Measurements from ENCODE around the gene NEUROD2. TPM values are rescaled to one million over a fixed set of nuclear protein-coding genes. Genes with fewer than 3 reads are reported as not detected.

Gene NEUROD2
- total and polyA plus RNA-seq, 8 donors = 0.03 to 0.31 (median 0.25) TPM; not detected in 5

- H3K4me3 ChIP-seq = peak overlapping the region in 3 of 4 donors; percentile 22 to 45 (median 26)
- DNase-seq = no peak
- H3K27me3 ChIP-seq = peaks cover 32 to 97% (median 71%) of the 10 kb centered on the region in 3 donors
Measured at GRCh38 chr17:39607057-39607850, 466 bp downstream of the NEUROD2 start.

DNA sequence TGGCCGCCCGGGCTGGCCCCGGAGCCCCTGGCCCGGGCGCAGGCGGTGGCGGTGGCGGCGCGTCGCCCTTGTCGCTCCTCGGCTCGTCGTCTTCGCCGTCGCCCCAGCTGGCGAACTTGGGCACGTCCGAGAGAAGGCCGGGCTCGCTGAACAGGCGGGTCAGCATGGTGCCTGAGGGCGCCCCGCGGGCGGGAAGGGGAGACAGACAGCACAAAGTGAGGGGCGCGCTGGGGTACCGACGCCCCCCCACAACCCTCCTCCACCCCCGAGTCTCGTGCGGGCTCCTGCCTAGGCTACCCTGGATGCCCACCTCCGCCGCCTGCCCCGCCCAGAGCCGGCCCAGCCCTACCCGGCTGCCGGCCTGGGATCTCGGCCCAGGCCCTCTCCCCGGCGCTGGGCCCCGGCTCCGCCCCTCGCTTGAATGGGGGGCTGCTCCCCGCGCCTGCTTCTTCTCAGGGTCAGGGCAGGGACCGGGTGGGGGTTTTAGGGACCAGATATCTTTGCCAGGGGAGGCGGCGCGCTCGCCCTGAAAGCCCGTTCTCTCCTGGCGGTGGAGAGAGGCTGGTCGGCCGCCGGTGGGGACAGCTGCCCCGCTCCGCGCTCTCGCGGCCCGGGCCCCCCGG is 1.2 kb downstream of the NEUROD2 start:
- Histone ChIP-seq H3K4me3 (peak overlapping the region in 3 of 4 donors; percentile 22 to 45 (median 26)), H3K27ac (no peak overlapping the region), H3K9me3 (no peaks in the 10 kb centered on the region), H3K27me3 (peaks cover 32 to 99% (median 78%) of the 10 kb centered on the region in 3 donors), H3K4me1 (peaks cover 27 to 51% (median 42%) of the 10 kb centered on the region in 4 donors), H3K36me3 (no peaks in the 10 kb centered on the region)
- 0 to 3% (median 2%) methylated on average over 8 to 66 of the region's 66 CpGs for WGBS, 5 donors
- DNase-seq = no peak
- no peak for TF ChIP-seq POLR2AphosphoS5 (IDR thresholded peaks at IDR 0.05)
- no peak for TF ChIP-seq POLR2A (IDR thresholded peaks at IDR 0.05)
- TF ChIP-seq CTCF (IDR thresholded peaks at IDR 0.05) = no peak
- no peak for TF ChIP-seq EP300 (IDR thresholded peaks at IDR 0.05)
- intact Hi-C loops (cut with DNase I; ENCODE audit: low total_unique reads) = no loop called here

More at GRCh38 chr17:39607057-39607850, 466 bp downstream of the NEUROD2 start:
- intact Hi-C loops (cut with DNase I; ENCODE audit: low total_unique reads) = no loop called here
- Histone ChIP-seq H3K36me3 (no peaks in the 10 kb centered on the region), H3K27ac (no peak overlapping the region), H3K4me1 (peaks cover 27 to 51% (median 42%) of the 10 kb centered on the region in 4 donors), H3K9me3 (no peaks in the 10 kb centered on the region)
- 2 to 9% (median 3%) methylated on average over 13 to 40 of the region's 40 CpGs for WGBS, 5 donors
- no peak for TF ChIP-seq POLR2A (IDR thresholded peaks at IDR 0.05)
- TF ChIP-seq EP300 (IDR thresholded peaks at IDR 0.05) = no peak
- TF ChIP-seq POLR2AphosphoS5 (IDR thresholded peaks at IDR 0.05) = no peak
- no peak for TF ChIP-seq CTCF (IDR thresholded peaks at IDR 0.05)

DNA sequence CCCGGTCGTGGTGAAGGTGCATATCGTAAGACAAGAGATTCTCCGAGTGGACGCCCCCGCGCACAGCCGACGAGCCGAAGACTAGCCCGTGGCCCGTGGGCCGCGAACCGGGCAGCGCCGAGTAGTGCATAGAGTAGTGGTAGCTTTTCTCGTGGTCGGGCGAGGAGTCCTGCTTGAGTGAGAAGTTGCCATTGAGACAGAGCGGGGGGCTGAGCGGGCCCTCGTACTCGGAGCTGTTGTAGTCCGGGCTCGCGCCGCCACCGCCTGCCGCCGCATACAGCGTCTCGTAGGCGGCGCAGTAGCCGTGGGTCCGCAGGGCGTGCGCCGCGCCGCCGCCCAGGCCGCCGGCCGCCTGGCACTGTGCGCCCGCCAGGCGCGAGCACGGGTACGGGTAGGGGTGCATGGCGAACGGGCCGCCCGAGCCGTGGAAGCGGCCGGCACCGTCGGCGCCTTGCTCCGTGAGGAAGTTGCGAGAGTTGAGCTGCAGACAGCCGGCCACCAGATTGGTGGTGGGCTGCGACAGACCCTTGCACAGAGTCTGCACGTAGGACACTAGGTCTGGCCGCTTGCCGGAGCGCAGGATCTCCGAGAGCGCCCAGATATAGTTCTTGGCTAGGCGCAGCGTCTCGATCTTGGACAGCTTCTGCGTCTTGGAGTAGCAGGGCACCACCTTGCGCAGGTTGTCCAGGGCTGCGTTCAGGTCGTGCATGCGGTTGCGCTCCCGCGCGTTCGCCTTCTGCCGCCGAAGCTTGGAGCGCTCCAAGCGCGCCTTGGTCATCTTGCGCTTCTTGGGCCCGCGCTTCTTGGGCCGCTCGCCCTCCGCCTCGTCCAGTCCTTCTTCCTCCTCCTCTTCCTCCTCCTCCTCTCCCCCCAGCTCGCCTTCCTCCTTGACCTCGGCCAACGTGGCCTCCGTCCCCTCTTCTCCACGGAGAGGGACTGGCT is 2.0 kb downstream of the NEUROD2 start:
- WGBS, 5 donors = 1 to 3% (median 2%) methylated on average over 44 to 102 of the region's 102 CpGs
- Histone ChIP-seq H3K36me3 (no peaks in the 10 kb centered on the region), H3K27me3 (peaks cover 32 to 100% (median 85%) of the 10 kb centered on the region in 3 donors), H3K27ac (no peak overlapping the region), H3K4me3 (peak overlapping the region in 3 of 4 donors; percentile 22 to 45 (median 26)), H3K9me3 (no peaks in the 10 kb centered on the region), H3K4me1 (peaks cover 27 to 51% (median 42%) of the 10 kb centered on the region in 4 donors)
- intact Hi-C loops (cut with DNase I; ENCODE audit: low total_unique reads) = no loop called here
- no peak for DNase-seq
- TF ChIP-seq CTCF (IDR thresholded peaks at IDR 0.05) = no peak
- no peak for TF ChIP-seq EP300 (IDR thresholded peaks at IDR 0.05)
